ENCODE data around the gene SLC15A3.

Gene SLC15A3

GRCh38 chr11:60899046-60899936 lies 52.7 kb downstream of the SLC15A3 start:
- H3K9ac ChIP-seq (ENCODE audit: low read length), result no peak overlapping the region
- H3K36me3 ChIP-seq (ENCODE audit: insufficient read depth, low read length), result peaks cover 99% of the 10 kb centered on the region
- H3F3A ChIP-seq (ENCODE audit: insufficient read depth, low read length), result no peaks in the 10 kb centered on the region
- H2AFZ ChIP-seq (ENCODE audit: low read length), result no peak overlapping the region
- no peaks in the 10 kb centered on the region for H3K9me2 ChIP-seq (ENCODE audit: low read depth, low read length)
- H3K79me2 ChIP-seq (ENCODE audit: insufficient read depth, low read length), result peaks cover 11% of the 10 kb centered on the region
- H3K27ac ChIP-seq (ENCODE audit: low read depth, low read length, poor library complexity, severe bottlenecking), result no peak overlapping the region
- H3K4me2 ChIP-seq (ENCODE audit: low read length), result no peak overlapping the region
- no peak overlapping the region for H3K4me3 ChIP-seq (ENCODE audit: low read depth, low read length, poor library complexity, severe bottlenecking)
- TF ChIP-seq CTCF (IDR thresholded peaks at IDR 0.05; ENCODE audit: low read length) (peak; percentile 96), EZH2 (IDR thresholded peaks at IDR 0.05; ENCODE audit: borderline replicate concordance, low read length) (no peak)
- H3K27me3 ChIP-seq (ENCODE audit: insufficient read depth, low read length), result no peaks in the 10 kb centered on the region
- peaks cover 3% of the 10 kb centered on the region for H3K4me1 ChIP-seq (ENCODE audit: insufficient read depth, low read length, severe bottlenecking)
- no peaks in the 10 kb centered on the region for H4K20me1 ChIP-seq (ENCODE audit: insufficient read depth, low read length)
- no peaks in the 10 kb centered on the region for H3K9me3 ChIP-seq (ENCODE audit: low read length)

- H3K9ac ChIP-seq (ENCODE audit: low read length), result no peak overlapping the region
- H3K9me3 ChIP-seq (ENCODE audit: low read length), result no peaks in the 10 kb centered on the region
- no peaks in the 10 kb centered on the region for H3K27me3 ChIP-seq (ENCODE audit: insufficient read depth, low read length)
- H3K27ac ChIP-seq (ENCODE audit: low read depth, low read length, poor library complexity, severe bottlenecking), result no peak overlapping the region
- H3K4me1 ChIP-seq (ENCODE audit: insufficient read depth, low read length, severe bottlenecking), result no peaks in the 10 kb centered on the region
- H2AFZ ChIP-seq (ENCODE audit: low read length), result no peak overlapping the region
- no peaks in the 10 kb centered on the region for H3K79me2 ChIP-seq (ENCODE audit: insufficient read depth, low read length)
- H3K4me3 ChIP-seq (ENCODE audit: low read depth, low read length, poor library complexity, severe bottlenecking), result no peak overlapping the region
- H4K20me1 ChIP-seq (ENCODE audit: insufficient read depth, low read length), result no peaks in the 10 kb centered on the region
- no peaks in the 10 kb centered on the region for H3F3A ChIP-seq (ENCODE audit: insufficient read depth, low read length)
- peaks cover 97% of the 10 kb centered on the region for H3K36me3 ChIP-seq (ENCODE audit: insufficient read depth, low read length)
- TF ChIP-seq EZH2 (IDR thresholded peaks at IDR 0.05; ENCODE audit: borderline replicate concordance, low read length), result no peak
- no peaks in the 10 kb centered on the region for H3K9me2 ChIP-seq (ENCODE audit: low read depth, low read length)
- H3K4me2 ChIP-seq (ENCODE audit: low read length), result no peak overlapping the region
Observed at GRCh38 chr11:60897496-60897895, 54.5 kb downstream of the SLC15A3 start.

GRCh38 chr11:60895687-60896086 lies 56.3 kb downstream of the SLC15A3 start:
- Histone ChIP-seq H3K27ac (ENCODE audit: low read depth, low read length, poor library complexity, severe bottlenecking) (no peak overlapping the region), H3K4me2 (ENCODE audit: low read length) (no peak overlapping the region), H2AFZ (ENCODE audit: low read length) (no peak overlapping the region), H3K79me2 (ENCODE audit: insufficient read depth, low read length) (no peaks in the 10 kb centered on the region), H4K20me1 (ENCODE audit: insufficient read depth, low read length) (no peaks in the 10 kb centered on the region), H3K9ac (ENCODE audit: low read length) (no peak overlapping the region), H3K4me3 (ENCODE audit: low read depth, low read length, poor library complexity, severe bottlenecking) (no peak overlapping the region), H3K4me1 (ENCODE audit: insufficient read depth, low read length, severe bottlenecking) (no peaks in the 10 kb centered on the region), H3K9me2 (ENCODE audit: low read depth, low read length) (no peaks in the 10 kb centered on the region), H3K27me3 (ENCODE audit: insufficient read depth, low read length) (no peaks in the 10 kb centered on the region), H3K9me3 (ENCODE audit: low read length) (no peaks in the 10 kb centered on the region), H3K36me3 (ENCODE audit: insufficient read depth, low read length) (peaks cover 94% of the 10 kb centered on the region), H3F3A (ENCODE audit: insufficient read depth, low read length) (no peaks in the 10 kb centered on the region)
- TF ChIP-seq CTCF (IDR thresholded peaks at IDR 0.05; ENCODE audit: low read length), result no peak
- no peak for TF ChIP-seq EZH2 (IDR thresholded peaks at IDR 0.05; ENCODE audit: borderline replicate concordance, low read length)
